Hematopoietic multipotent progenitor cell treated with erythropoietin and hydrocortisone succinate and interleukin-3 and kit ligand, for 8 days (in vitro differentiated cells): ENCODE results near the gene AURKA.

ENCODE experiments used
- DNase-seq: peaks from one replicate; pipeline ENCODE4 v3.0.0-alpha.2; 2015

AURKA gene

DNA sequence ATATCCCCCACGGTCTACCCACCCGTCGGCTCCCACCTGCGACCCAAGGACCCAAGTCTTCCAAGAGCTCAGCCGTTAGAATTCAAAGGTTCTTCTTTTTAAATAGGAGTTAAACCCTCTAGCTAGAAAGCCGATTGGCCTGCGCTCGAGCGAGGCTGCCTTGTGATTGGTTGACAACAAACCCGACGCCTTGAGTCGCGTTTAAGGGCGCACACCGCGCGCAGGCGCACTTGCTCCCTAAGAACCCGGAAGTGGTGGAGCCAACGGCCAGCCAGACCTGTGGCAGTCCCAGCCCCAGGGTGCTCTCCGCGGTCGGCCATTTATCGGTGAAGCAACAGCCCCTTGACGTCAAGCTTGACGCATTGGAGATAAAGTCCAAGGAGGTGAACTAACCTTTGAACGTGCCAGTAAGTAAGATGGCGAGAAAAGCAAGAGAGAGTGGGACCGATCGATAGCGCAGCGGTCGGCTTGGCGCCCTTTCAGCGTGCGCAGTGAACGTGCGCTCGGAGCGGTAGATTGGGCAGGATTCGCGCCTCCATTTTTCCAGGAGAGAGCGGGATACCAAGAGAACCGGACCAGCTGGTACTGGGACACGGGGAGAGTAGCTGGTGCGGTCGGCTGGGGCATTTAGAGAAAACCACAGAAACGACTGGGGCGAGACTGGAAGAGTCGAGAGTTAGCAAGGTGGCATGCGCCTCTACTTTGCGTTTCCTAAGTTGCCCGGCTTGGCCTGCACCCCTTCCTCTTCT lies at the start of gene AURKA, which contains the start of gene CSTF1:
Gene AURKA (minus strand): TSS at position 84 of the 749 bp plus-strand sequence. CDS start 4,018 bp downstream, outside the sequence.
Gene CSTF1 (plus strand): TSS at position 514 of the 749 bp plus-strand sequence. CDS start 2,908 bp downstream, outside the sequence.
- peak; percentile 100 for DNase-seq

DNA sequence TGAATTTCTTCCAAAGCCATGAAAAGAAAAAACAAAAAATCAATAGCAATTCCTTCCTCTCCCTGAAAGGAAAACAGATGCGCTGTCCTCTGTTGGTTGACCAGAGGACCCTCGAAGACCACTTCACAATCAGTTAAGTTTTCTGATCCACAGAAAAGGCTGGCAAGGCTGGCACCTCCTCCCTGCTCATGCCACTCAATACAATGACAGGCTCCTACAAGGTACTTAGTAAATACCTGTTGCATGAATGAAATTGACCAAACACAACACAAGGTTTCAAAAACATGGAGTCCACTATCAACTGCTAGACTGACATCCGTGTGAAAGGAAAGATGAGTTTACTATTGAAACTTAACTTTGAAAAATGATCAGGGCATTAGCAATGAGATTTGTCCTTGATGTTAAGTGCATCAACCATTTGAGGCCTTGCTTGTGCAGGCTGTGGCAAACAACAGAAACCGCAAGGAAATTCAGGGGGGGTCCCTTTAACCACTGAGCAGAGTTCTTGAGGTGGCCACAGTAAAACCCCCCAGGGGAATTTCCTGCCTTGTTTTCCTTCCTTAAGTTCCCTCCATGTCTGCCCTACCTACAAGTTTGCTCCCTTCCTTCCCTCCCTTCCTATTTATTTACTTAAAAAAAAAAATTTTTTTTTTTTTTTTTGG lies 48.5 kb upstream of the AURKA start:
- DNase-seq: no peak

DNA sequence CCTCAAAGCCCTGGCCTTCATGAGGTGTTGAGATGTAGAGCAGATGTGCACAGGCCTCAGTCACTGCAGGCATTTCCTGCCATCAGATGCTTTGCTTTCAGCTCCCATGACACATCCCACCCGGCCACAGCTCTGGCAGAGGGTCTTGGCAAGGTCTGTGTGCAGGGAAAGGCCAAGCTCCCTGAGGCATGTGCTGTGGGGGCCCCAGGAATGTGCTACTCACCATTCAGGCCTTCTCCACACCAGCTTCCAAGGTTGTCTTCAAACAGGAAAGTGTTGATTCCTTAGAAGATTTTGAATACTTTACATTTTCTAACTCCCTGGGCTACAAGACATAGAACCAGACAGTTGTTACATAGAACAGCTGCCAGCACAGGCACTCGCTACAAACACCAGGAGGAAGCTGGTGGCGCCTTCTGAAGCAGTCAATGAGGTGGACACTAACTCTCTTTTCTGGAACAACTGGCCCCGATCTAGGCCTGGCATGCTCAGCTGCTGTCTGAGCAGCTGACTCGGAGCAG lies 47.8 kb upstream of the AURKA start:
- DNase-seq: no peak

DNA sequence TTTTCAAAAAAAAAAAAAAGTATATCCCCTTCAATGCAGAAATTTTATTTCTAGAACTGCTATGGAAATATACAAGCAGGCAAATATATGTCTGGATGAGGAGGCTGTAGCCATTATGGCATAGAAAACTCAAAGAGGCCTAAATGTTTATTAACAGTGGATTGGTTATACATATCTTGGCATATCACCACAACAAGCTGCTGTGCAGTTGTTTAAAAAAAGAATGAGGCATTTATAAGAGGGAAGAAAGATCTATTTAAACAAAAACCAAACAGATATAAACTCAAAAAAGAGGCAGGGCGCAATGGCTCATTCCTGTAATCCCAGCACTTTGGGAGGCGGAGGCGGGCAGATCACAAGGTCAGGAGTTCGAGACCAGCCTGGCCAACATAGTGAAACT lies 46.3 kb upstream of the AURKA start:
- no peak for DNase-seq

DNA sequence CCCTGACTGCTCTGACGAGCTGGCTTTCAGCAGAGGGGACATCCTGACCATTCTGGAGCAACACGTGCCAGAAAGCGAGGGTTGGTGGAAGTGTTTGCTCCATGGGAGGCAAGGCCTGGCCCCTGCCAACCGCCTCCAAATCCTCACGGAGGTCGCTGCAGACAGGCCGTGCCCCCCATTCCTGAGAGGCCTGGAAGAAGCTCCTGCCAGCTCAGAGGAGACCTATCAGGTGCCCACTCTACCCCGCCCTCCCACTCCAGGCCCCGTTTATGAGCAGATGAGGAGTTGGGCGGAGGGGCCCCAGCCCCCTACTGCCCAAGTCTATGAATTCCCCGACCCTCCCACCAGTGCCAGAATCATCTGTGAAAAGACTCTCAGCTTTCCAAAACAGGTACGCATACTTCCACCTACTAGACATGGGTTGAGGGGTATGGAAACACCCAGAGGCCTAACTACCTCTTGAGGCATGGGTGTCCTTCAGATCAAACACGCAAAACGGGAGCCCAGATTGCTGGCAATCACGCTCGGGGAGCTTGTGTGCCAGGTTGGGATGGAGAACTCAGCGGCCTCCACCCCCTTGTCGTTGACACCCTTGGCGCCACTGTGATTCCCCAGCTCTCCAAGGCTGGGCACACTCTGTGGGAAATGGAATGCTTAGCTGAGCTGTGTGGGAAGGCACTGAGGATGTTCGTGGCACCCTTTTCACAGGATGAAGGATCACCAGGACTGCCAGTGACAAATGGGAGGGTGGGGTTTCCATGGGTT lies 45.4 kb upstream of the AURKA start:
- DNase-seq: no peak

DNA sequence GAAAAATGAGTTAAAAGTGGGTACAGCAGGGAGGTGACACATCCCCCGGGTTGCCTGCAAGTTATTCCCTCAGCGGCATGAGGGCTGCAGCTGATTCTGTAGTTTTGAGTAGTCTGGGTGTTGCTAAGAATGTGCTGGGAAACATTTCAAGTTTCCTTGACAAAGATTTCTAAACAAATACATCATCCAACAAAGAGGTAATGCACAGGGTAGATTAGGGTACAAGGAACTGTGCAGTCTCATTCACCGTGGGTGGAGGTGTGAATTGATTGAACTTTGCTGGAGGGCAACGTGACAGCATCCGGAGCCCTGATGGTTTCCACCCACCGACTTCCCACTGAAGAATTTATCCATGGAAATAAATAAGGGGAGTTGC lies 41.9 kb upstream of the AURKA start:
- no peak for DNase-seq

DNA sequence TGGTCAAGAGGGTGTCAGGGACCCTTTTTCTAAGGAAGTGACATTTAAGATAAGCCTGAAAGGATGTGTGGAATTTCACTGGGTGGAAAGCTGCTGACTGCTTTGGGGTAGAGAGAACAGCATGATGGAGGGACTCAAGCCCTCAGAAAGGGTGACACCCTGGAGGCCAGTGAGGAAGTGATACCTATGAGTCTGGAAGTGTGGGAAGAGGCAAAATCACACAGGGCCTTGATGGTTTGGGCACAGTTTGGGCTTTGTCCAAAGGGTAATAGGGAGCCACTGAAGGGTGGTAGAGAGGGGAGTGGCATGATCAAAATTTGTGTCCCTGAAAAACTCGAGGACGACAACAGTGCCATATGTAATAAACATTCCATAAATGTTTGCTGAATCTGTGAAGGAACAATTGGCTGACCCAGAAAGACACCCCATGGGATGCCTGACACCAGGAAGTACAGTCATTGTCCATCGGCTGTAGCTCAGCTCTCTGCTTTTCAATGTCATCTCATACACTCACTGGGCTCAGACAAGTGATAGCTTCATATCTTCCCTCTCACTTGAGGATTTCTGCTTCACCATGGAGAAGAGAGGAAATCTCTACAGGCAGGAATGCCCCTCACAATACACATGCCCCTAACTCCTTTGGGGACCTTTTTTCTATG lies 41.3 kb upstream of the AURKA start:
- DNase-seq: no peak

DNA sequence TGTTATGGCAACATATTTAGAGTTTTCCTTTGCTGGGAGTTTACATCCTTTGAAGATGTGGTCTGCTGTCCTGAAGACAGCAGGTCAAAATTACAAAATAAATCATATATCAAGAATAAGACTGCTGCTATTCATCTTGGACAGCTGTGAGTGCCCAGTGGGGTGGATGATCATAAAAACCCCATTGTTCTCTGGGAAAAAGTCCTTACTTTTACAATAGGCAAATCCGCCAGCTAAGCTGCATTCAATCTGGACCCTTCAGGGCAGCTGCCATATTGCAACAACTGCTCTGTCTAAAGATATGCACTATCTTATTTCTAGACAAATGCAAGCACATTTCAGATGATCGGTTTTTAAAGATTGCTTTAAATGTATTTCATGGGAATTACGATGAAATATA lies 39.5 kb upstream of the AURKA start:
- no peak for DNase-seq

DNA sequence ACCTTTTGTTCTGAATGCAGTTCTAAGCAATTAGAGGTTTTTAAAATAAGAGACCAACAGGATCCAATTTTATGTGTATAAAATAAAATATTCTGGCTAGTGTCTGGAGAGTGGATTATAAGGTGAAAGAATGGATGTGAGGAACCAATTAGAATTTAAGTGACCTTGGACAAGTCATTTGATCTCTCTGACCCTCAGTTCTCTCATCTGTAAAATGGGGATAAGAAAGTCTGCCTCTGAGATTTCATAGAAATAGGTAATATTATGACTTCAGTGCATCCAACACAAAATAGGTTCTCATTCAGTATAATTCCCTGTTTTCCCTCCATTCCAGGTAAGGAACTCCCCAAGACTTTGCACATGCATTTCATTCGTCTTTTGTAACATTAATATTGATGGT lies 38.9 kb upstream of the AURKA start:
- no peak for DNase-seq

DNA sequence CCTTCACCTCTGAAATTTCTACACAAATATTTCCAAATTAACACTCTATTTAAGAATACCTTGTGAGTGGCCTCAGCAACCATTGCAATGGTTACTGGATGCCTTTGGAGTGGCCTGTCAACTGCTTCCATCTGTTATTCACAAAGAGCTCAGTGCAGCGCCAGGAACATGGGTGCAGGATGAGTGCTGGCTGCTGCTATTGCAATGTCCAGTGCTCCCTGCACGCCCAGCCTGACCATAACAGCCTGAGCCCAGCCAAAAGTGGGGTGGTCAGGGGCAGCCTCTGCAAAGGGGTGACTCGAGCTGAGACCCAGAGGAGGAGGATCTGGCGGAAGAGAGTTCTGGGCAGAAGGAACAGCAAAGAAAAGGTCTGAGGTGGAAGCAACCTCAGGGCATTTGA lies 38.4 kb upstream of the AURKA start:
- no peak for DNase-seq

DNA sequence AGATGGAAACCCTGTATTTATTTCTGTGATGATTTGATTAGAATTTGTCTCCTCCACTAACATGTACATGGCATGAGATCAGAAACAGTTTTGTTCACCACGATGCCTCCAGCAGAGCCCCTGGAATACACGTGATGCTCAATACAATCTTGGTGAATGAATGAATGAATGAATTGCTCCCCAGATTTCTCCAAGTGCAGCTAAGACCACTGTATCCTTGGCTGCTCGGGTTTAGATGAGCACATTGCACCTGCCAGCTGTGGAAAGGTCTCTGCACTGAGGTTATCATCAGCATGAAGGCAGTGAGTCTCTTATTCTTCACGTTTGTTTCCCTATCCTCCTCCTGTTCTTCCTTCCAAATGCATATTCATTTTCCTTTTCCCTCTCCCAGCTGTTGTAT lies 37.9 kb upstream of the AURKA start:
- DNase-seq: no peak

DNA sequence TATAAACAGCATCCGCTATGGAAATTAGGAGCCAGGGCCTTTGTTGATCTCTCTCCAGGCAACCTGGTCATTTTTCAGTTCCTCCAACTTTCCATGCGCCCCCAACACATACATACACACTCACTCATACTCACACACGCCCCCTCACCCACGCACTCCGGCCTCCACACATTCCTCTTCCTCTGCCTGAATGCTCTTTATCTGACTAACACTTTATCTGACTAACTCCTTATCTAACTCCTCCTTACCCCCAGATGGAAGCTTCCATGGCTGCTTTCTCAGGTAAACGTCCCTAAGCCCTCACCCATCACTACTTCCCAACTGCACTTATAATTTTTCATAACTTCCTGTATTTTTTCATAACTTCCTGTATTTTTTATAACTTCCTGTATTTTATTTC lies 37.5 kb upstream of the AURKA start:
- DNase-seq: peak; percentile 37

DNA sequence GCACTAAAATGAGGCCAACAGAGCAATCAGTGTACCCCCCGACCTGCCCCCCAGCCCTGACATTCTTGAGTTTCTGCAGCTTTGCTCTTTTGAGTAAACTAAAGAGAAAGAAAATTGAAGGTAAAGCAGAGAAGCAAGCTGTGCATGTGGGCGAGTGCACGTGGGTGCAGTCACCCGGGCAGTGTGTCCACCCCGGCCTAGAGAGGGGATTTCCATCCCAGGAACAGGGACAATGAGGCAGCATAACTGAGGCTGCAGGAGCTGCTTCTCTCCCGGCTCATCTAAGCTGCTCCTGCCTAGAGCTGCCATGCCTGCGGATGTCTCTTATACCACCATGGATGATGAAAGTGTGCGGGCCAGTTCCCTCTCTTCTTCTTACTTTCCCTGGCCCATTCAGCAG lies 36.9 kb upstream of the AURKA start:
- DNase-seq: no peak

DNA sequence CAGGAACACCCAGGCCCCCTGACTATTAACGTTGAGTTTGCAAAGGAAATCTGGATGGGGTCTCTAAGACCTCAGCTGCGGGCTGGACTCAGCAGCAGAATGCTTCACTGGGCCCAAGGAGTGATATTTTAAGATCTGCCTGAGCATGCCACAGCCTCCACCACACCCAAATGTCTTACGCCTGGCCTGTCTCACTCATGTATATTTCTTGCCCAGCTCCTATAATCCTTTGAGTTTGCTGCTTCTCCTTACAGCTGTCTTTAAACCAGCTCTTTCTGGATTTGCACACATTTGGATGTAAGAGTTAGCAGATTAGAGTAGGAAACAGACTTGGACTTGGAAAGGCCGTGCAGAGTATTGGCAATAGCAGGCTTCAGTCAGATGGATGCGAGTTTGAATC lies 36.4 kb upstream of the AURKA start:
- no peak for DNase-seq

DNA sequence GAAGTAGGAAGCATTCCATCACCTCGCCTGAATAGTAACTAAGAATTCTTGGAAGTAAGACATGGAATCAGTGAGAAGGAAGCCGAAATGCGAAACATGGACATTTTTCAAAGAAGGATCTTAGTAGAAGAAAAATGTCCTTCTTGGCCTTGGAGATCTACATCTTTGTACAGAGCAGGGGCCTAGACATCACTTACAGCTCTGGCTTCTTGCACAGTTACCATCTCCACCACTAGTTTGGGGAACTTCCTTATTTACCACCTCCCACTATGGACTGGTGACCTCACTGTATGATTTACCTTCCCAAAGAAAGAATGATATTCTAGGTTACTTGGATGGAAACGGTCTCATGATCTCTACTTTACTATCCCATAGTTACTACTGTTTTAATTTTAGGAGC lies 35.8 kb upstream of the AURKA start:
- no peak for DNase-seq

DNA sequence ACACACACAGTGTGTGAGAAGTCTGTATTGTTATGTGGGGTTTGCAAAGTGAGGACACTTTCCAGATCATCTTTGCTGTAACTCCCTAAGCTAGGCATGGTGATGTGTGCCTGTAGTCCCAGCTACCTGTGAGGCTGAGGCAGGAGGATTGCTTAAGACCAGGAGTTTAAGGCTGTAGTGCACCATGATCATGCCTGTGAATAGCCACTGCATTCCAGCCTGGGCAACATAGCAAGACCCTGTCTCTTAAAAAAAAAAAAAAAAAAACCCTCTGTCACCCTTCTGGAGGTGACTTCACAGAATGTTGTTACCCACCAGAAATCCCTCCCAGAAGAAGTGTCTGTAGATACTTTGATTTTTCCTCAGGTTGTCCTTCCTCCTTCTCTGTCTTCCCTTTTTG lies 34.9 kb upstream of the AURKA start:
- DNase-seq: no peak

DNA sequence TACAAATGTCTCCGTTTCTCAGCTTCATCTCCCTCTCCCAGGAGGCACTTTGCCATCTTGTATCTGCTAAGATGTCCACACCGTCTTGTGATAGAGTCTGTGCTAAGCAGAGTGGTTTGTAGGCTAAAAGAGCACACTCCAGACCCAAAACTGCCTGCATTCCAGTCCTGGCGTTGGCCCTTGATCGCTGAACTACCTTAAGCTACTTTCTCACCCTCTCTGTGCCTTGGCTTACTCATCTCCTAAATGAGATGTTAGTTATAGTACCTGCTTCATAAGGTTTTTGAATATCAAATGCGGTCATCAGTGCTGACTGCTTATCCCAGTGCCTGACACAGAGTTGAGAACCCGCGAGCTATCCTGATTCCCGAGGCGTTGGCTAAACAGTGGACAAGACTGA lies 34.0 kb upstream of the AURKA start:
- DNase-seq: no peak

DNA sequence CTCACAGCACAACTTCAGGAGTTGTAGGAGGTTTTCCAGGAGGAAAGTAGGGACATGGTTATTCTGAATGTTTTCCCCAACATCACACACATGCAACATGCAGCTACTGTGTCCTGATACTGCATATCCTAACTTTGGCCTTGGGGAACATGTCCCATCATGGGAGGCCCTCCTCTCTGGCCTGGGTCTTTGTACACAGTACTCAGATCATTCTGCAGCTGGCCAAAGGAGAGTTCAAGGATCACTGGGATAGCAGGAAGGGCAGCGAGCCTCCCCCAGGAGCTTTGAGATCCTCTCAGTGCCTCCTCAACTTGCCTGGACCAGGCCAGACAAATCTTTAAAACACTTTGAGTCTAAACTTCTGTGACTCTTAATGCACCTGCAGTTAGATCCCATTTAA lies 32.9 kb upstream of the AURKA start:
- no peak for DNase-seq

DNA sequence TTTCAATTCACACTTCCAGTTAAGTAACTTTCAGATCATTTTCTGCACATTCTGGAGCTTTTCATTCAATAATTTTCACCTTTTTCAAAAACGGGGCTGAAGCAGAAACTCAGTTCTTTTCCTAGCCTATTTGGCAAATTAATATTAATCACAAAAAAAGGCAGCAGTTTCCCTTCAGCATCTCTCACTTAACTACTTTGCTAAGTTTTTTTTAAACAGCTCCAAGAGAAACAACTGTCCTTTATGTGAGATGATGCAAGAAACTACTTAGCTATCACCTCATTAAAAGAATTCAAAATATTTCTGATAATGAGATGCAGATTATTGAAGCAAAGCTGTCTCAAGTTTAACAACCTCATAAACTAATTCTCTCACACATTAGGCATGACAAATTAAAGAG lies 31.9 kb upstream of the AURKA start:
- DNase-seq: no peak

DNA sequence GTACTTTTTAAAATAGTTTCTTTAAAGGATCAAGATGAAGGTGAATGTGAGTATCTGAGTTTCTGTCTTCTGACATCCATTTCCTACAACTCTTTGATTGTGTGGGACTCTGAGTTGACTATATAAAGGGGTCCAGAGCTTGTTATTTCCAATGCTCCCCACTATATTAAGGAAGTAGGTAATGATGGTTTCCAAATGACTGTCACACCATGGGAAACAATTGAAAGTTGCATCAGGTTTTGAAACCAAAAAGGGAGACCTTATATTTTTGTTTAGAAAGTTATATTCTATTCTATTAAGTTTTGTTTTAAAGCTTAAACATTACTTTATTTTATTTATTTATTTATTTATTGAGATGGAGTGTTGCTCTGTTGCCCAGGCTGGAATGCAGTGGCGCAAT lies 31.2 kb upstream of the AURKA start:
- no peak for DNase-seq

DNA sequence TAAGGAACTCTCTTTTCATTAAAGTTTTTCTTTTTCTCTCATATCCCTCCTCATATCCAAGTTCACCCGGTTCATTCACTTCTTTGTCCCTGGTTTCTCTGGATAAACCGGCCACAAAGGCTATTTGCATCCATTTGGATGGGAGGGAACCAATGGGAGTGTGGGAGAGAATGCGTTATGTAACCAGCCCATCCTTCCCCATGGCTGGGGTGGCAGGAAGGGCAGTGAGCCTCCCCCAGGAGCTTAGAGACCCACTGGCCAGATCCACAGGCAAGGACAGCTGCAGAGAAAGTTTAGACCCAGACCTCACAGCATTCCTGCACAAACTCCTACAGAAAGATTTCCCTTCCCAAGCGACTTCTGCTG lies 30.8 kb upstream of the AURKA start:
- DNase-seq: no peak

DNA sequence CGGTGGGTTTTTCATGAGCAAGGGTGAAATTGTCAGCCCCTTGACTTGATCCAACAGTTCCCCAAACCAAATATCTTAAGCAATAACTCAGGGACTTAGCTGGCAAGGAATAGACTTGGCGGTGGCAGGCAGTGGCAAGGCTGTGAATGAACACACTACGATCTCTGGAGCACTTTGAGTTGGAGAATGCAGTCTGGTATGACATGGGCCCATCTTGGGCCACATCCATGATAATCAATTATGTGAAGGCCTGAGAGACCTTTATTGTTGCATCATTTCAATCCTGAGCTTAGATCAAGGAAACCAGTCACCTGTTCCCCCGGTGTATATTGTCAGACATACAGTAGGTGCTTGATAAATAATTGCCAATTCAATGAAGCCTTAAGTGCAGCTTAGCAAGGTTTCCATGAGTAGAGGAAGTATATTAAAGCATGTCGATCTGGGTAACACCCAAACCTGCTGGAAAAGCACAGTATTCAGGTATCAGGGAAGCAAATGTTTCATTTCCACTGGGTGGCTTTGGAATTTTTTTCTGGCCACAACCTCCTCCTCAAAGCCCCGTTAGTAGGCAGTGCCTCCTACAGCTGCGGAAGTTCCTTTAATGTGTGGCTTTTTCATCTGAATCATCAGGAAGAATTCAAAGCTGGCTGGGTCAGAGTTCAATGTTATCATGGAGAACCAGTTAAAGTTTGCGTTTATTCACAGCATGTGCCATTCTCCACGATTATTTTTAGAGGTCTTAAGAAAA lies 30.2 kb upstream of the AURKA start:
- DNase-seq: peak; percentile 19
